ENCODE data around the gene SNUPN.
"Not testable (repeated sequence)": the region's sequence is repeated elsewhere in the genome, so short reads cannot be mapped to it uniquely, and the experiment has no call there.

SNUPN gene

GRCh38 chr15:75596703-75597345, 28.7 kb downstream of the SNUPN start:
- no peak overlapping the region for H2BK15ac ChIP-seq (replicated peaks; ENCODE audit: low read depth)
- DNase-seq, result no peak
- peaks cover 4% of the 10 kb centered on the region for H3K36me3 ChIP-seq (ENCODE audit: control insufficient read depth, insufficient read depth, low read length)
- H2AK5ac ChIP-seq (ENCODE audit: low read length), result no peak overlapping the region
- H3K79me2 ChIP-seq (ENCODE audit: control insufficient read depth, insufficient read depth, low read length), result no peaks in the 10 kb centered on the region
- no peak overlapping the region for H3K9ac ChIP-seq (ENCODE audit: low read length)
- no peak overlapping the region for H3K18ac ChIP-seq (ENCODE audit: low read length)
- H3K4me1 ChIP-seq (ENCODE audit: control insufficient read depth, low read depth, low read length), result no peaks in the 10 kb centered on the region
- H3K79me1 ChIP-seq (ENCODE audit: low read length), result no peaks in the 10 kb centered on the region
- H2BK120ac ChIP-seq (ENCODE audit: low read depth, low read length), result no peak overlapping the region
- no peak overlapping the region for H3K4ac ChIP-seq (ENCODE audit: low read depth, low read length)
- H3K27ac ChIP-seq (ENCODE audit: low read depth, low read length), result no peak overlapping the region
- no peak overlapping the region for H3K56ac ChIP-seq (ENCODE audit: low read length)
- H3K23ac ChIP-seq (ENCODE audit: low read length), result no peak overlapping the region
- no peak overlapping the region for H4K5ac ChIP-seq (ENCODE audit: low read length)
- H3K4me3 ChIP-seq (ENCODE audit: low read length), result no peak overlapping the region
- H3K4me2 ChIP-seq (ENCODE audit: low read length), result no peak overlapping the region
- no peak overlapping the region for H2BK5ac ChIP-seq (ENCODE audit: low read length)
- H3K27me3 ChIP-seq (ENCODE audit: insufficient read depth, low read length, poor library complexity), result no peaks in the 10 kb centered on the region
- WGBS (ENCODE audit: extremely low coverage, insufficient coverage, low lambda C conversion rate), result no CpG with 5 or more reads among the region's 3 CpGs
- H4K8ac ChIP-seq (ENCODE audit: low read depth, low read length), result no peak overlapping the region

- H3K27ac ChIP-seq (ENCODE audit: low read depth, low read length), result no peak overlapping the region
- H3K4me2 ChIP-seq (ENCODE audit: low read length), result no peak overlapping the region
- no peak overlapping the region for H2BK120ac ChIP-seq (ENCODE audit: low read depth, low read length)
- H3K27me3 ChIP-seq (ENCODE audit: insufficient read depth, low read length, poor library complexity), result no peaks in the 10 kb centered on the region
- H3K4ac ChIP-seq (ENCODE audit: low read depth, low read length), result no peak overlapping the region
- H2BK15ac ChIP-seq (replicated peaks; ENCODE audit: low read depth), result no peak overlapping the region
- no peak overlapping the region for H2AK5ac ChIP-seq (ENCODE audit: low read length)
- no peak overlapping the region for H4K8ac ChIP-seq (ENCODE audit: low read depth, low read length)
- no peak overlapping the region for H3K23ac ChIP-seq (ENCODE audit: low read length)
- no peak overlapping the region for H4K5ac ChIP-seq (ENCODE audit: low read length)
- no peak overlapping the region for H3K9ac ChIP-seq (ENCODE audit: low read length)
- WGBS (ENCODE audit: extremely low coverage, insufficient coverage, low lambda C conversion rate), result no CpG with 5 or more reads among the region's 9 CpGs
- no peak overlapping the region for H2BK5ac ChIP-seq (ENCODE audit: low read length)
- H3K79me1 ChIP-seq (ENCODE audit: low read length), result no peaks in the 10 kb centered on the region
- no peak overlapping the region for H3K18ac ChIP-seq (ENCODE audit: low read length)
- H3K4me3 ChIP-seq (ENCODE audit: low read length), result no peak overlapping the region
- no peak overlapping the region for H3K56ac ChIP-seq (ENCODE audit: low read length)
- H3K4me1 ChIP-seq (ENCODE audit: control insufficient read depth, low read depth, low read length), result no peaks in the 10 kb centered on the region
- H3K36me3 ChIP-seq (ENCODE audit: control insufficient read depth, insufficient read depth, low read length), result peaks cover 3% of the 10 kb centered on the region
- no peak for DNase-seq
- no peaks in the 10 kb centered on the region for H3K79me2 ChIP-seq (ENCODE audit: control insufficient read depth, insufficient read depth, low read length)
These were observed 31.2 kb downstream of the SNUPN start for GRCh38 chr15:75594276-75594675.

DNA sequence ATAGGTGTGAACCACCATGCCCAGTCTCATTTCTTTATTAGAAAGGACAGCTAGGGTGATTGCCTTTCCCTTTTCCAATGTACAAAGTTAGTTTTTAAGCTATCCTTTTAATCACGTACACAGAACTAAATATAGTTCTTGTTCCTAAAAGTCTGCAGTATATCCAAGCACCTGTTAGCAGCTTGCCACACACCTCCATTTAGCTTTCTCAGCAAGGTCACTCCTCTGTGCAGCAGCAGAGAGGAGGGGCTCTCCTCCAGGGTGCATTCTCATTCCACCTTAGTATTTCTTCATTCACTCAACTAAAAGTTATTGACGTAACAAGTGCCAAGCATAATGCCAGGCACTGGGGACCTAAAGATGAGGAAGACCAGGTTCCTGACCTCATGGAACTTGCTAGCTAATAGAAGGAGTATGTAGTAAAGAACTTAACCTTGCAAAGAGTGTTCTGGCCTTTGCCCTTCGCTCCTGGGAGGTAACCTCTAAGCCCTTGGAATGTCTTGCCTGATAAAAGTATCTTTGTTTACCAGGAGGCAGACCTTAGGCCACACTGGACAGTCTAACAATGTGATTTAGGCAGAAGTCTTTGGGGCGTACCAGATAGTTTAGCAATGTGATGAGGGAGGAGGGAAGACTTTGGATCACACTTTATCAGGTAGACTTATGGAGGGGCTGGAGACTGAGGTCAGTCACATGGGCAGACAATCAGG, 33.7 kb downstream of the SNUPN start:
- H2AK5ac ChIP-seq (ENCODE audit: low read length), result no peak overlapping the region
- H2BK15ac ChIP-seq (replicated peaks; ENCODE audit: low read depth), result no peak overlapping the region
- H4K8ac ChIP-seq (ENCODE audit: low read depth, low read length), result no peak overlapping the region
- H3K4me3 ChIP-seq (ENCODE audit: low read length), result no peak overlapping the region
- no peak overlapping the region for H2BK120ac ChIP-seq (ENCODE audit: low read depth, low read length)
- no peaks in the 10 kb centered on the region for H3K79me1 ChIP-seq (ENCODE audit: low read length)
- H3K9ac ChIP-seq (ENCODE audit: low read length), result no peak overlapping the region
- WGBS (ENCODE audit: extremely low coverage, insufficient coverage, low lambda C conversion rate), result no CpG with 5 or more reads among the region's 4 CpGs
- no peaks in the 10 kb centered on the region for H3K27me3 ChIP-seq (ENCODE audit: insufficient read depth, low read length, poor library complexity)
- H3K79me2 ChIP-seq (ENCODE audit: control insufficient read depth, insufficient read depth, low read length), result no peaks in the 10 kb centered on the region
- no peaks in the 10 kb centered on the region for H3K4me1 ChIP-seq (ENCODE audit: control insufficient read depth, low read depth, low read length)
- H3K23ac ChIP-seq (ENCODE audit: low read length), result no peak overlapping the region
- no peak overlapping the region for H3K4ac ChIP-seq (ENCODE audit: low read depth, low read length)
- peaks cover under 1% of the 10 kb centered on the region for H3K36me3 ChIP-seq (ENCODE audit: control insufficient read depth, insufficient read depth, low read length)
- H3K18ac ChIP-seq (ENCODE audit: low read length), result no peak overlapping the region
- H3K27ac ChIP-seq (ENCODE audit: low read depth, low read length), result no peak overlapping the region
- no peak overlapping the region for H2BK5ac ChIP-seq (ENCODE audit: low read length)
- no peak overlapping the region for H3K4me2 ChIP-seq (ENCODE audit: low read length)
- no peak overlapping the region for H4K5ac ChIP-seq (ENCODE audit: low read length)
- no peak overlapping the region for H3K56ac ChIP-seq (ENCODE audit: low read length)
- DNase-seq, result no peak

- Histone ChIP-seq H2BK5ac (ENCODE audit: low read length) (no peak overlapping the region), H4K8ac (ENCODE audit: low read depth, low read length) (no peak overlapping the region), H3K4ac (ENCODE audit: low read depth, low read length) (no peak overlapping the region), H3K18ac (ENCODE audit: low read length) (no peak overlapping the region), H3K4me1 (ENCODE audit: control insufficient read depth, low read depth, low read length) (no peaks in the 10 kb centered on the region), H2AK5ac (ENCODE audit: low read length) (no peak overlapping the region), H3K27me3 (ENCODE audit: insufficient read depth, low read length, poor library complexity) (no peaks in the 10 kb centered on the region), H3K79me1 (ENCODE audit: low read length) (no peaks in the 10 kb centered on the region), H3K56ac (ENCODE audit: low read length) (no peak overlapping the region), H3K4me2 (ENCODE audit: low read length) (no peak overlapping the region), H3K9ac (ENCODE audit: low read length) (no peak overlapping the region), H2BK120ac (ENCODE audit: low read depth, low read length) (no peak overlapping the region), H3K79me2 (ENCODE audit: control insufficient read depth, insufficient read depth, low read length) (no peaks in the 10 kb centered on the region), H4K5ac (ENCODE audit: low read length) (no peak overlapping the region), H2BK15ac (replicated peaks; ENCODE audit: low read depth) (no peak overlapping the region), H3K36me3 (ENCODE audit: control insufficient read depth, insufficient read depth, low read length) (no peaks in the 10 kb centered on the region), H3K4me3 (ENCODE audit: low read length) (no peak overlapping the region), H3K27ac (ENCODE audit: low read depth, low read length) (no peak overlapping the region), H3K23ac (ENCODE audit: low read length) (no peak overlapping the region)
- no peak for DNase-seq
- no CpG with 5 or more reads among the region's 2 CpGs for WGBS (ENCODE audit: extremely low coverage, insufficient coverage, low lambda C conversion rate)
These were observed 35.3 kb downstream of the SNUPN start for GRCh38 chr15:75590239-75590638.

DNA sequence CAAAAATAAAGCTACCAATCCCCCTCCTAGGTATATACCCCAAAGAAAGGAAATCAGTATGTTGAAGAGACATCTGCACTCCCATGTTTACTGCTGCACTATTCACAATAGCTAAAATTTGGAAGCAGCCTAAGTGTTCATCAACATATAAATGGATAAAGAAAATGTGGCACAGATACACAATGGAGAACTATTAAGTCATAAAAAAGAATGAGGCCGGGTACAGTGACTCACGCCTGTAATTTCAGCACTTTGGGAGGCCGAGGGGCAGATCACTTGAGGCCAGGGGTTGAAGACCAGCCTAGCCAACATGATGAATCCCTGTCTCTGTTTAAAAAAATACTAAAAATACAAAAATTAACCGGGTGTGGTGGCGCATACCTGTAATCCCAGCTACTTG, 36.5 kb downstream of the SNUPN start:
- no peak overlapping the region for H2BK120ac ChIP-seq (ENCODE audit: low read depth, low read length)
- no peaks in the 10 kb centered on the region for H3K79me2 ChIP-seq (ENCODE audit: control insufficient read depth, insufficient read depth, low read length)
- H4K8ac ChIP-seq (ENCODE audit: low read depth, low read length), result no peak overlapping the region
- H3K9ac ChIP-seq (ENCODE audit: low read length), result no peak overlapping the region
- H2AK5ac ChIP-seq (ENCODE audit: low read length), result no peak overlapping the region
- H3K18ac ChIP-seq (ENCODE audit: low read length), result no peak overlapping the region
- H3K23ac ChIP-seq (ENCODE audit: low read length), result no peak overlapping the region
- no peaks in the 10 kb centered on the region for H3K79me1 ChIP-seq (ENCODE audit: low read length)
- WGBS (ENCODE audit: extremely low coverage, insufficient coverage, low lambda C conversion rate), result no CpG with 5 or more reads among the region's 5 CpGs
- DNase-seq, result no peak
- H2BK5ac ChIP-seq (ENCODE audit: low read length), result no peak overlapping the region
- no peaks in the 10 kb centered on the region for H3K4me1 ChIP-seq (ENCODE audit: control insufficient read depth, low read depth, low read length)
- H2BK15ac ChIP-seq (replicated peaks; ENCODE audit: low read depth), result no peak overlapping the region
- no peak overlapping the region for H3K27ac ChIP-seq (ENCODE audit: low read depth, low read length)
- H3K4me2 ChIP-seq (ENCODE audit: low read length), result no peak overlapping the region
- no peaks in the 10 kb centered on the region for H3K27me3 ChIP-seq (ENCODE audit: insufficient read depth, low read length, poor library complexity)
- no peak overlapping the region for H3K4me3 ChIP-seq (ENCODE audit: low read length)
- H3K36me3 ChIP-seq (ENCODE audit: control insufficient read depth, insufficient read depth, low read length), result no peaks in the 10 kb centered on the region
- no peak overlapping the region for H3K56ac ChIP-seq (ENCODE audit: low read length)
- no peak overlapping the region for H3K4ac ChIP-seq (ENCODE audit: low read depth, low read length)
- H4K5ac ChIP-seq (ENCODE audit: low read length), result no peak overlapping the region

GRCh38 chr15:75586422-75586821, 39.1 kb downstream of the SNUPN start:
- not testable (repeated sequence) for H3K27ac ChIP-seq (ENCODE audit: low read depth, low read length); H3K18ac ChIP-seq (ENCODE audit: low read length); H3K4ac ChIP-seq (ENCODE audit: low read depth, low read length); H2AK5ac ChIP-seq (ENCODE audit: low read length); H2BK15ac ChIP-seq (replicated peaks; ENCODE audit: low read depth); H3K36me3 ChIP-seq (ENCODE audit: control insufficient read depth, insufficient read depth, low read length); H2BK120ac ChIP-seq (ENCODE audit: low read depth, low read length); H3K4me1 ChIP-seq (ENCODE audit: control insufficient read depth, low read depth, low read length); H3K9ac ChIP-seq (ENCODE audit: low read length); H3K4me2 ChIP-seq (ENCODE audit: low read length); H3K27me3 ChIP-seq (ENCODE audit: insufficient read depth, low read length, poor library complexity); H3K4me3 ChIP-seq (ENCODE audit: low read length); DNase-seq; H3K79me1 ChIP-seq (ENCODE audit: low read length); H4K5ac ChIP-seq (ENCODE audit: low read length); H3K23ac ChIP-seq (ENCODE audit: low read length); H4K8ac ChIP-seq (ENCODE audit: low read depth, low read length); H3K56ac ChIP-seq (ENCODE audit: low read length); H2BK5ac ChIP-seq (ENCODE audit: low read length); H3K79me2 ChIP-seq (ENCODE audit: control insufficient read depth, insufficient read depth, low read length)
- no CpG with 5 or more reads among the region's 5 CpGs for WGBS (ENCODE audit: extremely low coverage, insufficient coverage, low lambda C conversion rate)
